Measurements from ENCODE around the gene HES3.

The HES3 gene

DNA sequence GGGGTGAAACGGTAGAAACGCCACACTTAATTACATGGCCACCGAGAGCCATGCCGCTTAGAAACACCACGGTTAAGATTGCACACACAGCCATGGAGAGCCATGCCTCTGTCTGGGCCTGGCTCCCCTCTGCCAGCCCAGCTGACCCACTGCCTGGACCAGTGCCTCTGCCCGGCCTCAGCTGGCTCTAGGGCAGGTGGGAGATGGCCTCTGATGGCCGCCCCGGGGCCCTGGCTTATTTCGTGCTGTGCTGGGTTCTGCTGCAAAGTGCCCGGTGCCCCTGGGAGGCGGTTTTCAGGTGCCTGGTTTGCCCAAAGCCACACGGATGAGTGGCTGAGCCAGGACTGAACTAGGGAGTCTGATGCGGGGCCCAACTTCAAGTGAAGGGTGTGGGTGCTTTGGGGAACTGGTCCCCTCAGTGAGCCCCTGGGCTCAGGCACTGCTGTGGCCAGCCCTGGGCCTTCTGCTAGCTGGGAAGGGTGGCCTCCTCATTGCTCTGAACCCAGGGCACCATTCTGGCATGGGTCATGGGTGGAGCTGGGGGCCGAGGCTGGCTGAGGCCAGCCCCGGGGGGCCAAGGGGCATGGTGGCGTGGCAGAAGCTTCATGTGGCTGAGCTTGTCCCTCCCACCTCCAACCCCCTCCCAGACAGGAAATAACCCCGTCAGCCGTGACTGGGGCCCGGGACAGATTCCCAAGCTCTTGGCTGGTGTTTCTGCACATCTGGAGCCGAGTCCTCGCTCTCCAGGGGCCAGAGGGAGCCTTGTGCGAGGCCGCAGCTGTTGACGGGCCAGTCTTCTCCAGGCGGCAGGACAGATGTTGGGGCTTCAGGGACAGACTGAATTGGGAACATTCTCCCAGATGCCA is 18.8 kb downstream of the HES3 start:
- DNase-seq (ENCODE audit: low read depth in 2 of 2) = no peak

DNA sequence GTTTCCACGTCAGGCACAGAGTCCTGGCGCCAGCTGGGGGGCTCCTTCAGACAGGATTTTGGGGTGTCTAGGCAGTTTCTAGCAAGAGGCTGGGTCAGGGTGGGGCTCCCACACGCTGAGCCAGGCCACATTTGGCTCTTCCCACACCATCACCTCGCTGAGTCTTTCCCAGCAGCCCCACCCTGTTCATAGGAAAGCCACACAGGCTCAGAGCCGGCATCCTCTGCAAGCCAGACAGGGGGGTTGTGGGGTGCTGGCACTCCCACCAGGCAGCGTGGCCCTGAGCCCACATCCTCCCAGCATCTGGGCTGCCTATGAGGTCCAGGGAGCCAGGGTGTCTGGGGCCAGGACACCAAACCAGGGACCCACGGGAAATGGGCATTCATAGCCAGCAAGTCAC is 19.7 kb downstream of the HES3 start:
- DNase-seq (ENCODE audit: low read depth in 2 of 2) = no peak

DNA sequence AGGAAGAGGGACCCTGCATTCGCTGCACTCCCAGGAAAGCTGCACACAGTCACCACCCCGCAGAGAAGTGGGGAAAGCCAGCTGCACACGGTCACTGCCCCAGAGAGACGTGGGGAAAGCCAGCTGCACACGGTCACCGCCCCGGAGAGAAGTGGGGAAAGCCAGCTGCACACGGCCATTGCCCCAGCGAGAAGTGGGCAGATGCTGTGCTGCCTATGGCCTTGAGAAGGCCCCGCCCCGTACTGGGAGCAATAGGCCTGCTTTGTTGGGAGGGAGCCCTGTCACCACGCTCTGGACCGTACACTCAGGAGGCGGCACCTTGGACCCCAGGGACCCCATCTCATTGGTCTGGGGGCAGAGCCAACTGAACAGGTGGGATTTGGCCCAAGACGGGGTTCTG is 21.2 kb downstream of the HES3 start:
- DNase-seq (ENCODE audit: low read depth in 2 of 2) = no peak

GRCh38 chr1:6266641-6267040 is 22.7 kb downstream of the HES3 start:
- DNase-seq (ENCODE audit: low read depth in 2 of 2) = no peak

DNA sequence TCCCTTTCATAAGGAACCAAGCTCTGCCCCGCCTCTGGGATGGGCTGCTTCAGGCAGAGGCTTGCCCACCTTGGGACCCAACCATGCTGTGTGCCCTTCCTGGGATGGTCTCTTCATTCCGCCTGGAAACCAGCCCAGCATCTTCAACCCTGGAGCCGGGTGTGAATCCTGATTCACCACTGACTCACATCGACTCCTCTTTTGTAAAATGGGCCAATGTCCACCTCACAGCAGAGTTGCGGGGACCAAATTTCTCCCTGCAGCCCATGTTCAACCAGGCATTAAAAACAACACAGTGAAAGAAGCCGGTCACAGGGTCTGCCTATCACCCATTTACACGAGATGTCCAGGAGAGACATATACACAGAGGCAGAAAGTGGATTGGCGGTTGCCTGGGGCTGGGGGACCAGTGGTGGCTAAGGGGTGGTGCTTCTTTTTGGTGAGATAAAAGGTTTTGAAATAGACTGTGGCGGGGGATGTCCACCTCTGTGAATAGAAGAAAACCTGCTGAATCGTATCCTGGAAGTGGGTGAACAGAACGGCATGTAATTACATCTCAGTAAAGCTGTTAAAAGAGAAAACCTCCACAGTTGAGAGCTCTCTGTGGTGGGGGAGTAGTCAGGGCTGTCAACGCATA is 23.8 kb downstream of the HES3 start:
- no peak for DNase-seq (ENCODE audit: low read depth in 2 of 2)

DNA sequence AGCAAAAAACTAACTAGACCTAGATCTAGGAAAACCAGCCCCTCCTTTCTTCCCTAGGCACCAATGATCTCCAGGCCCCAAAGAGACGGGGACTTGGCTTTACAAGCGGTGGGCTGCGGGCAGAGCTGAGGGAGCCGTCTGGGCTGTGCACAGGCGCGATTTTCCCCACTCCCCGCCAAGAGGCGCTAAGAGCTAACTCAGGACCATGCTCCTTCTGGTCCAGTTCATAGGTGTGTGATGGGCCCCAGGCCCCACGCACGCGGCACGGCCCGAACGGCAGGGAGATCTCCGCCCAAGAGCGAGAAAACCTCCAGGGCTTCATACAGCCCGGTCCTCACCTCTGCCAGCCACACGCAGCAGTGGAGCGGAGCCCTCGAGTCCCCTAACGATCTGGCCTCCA is 24.4 kb downstream of the HES3 start:
- no peak for DNase-seq (ENCODE audit: low read depth in 2 of 2)

DNA sequence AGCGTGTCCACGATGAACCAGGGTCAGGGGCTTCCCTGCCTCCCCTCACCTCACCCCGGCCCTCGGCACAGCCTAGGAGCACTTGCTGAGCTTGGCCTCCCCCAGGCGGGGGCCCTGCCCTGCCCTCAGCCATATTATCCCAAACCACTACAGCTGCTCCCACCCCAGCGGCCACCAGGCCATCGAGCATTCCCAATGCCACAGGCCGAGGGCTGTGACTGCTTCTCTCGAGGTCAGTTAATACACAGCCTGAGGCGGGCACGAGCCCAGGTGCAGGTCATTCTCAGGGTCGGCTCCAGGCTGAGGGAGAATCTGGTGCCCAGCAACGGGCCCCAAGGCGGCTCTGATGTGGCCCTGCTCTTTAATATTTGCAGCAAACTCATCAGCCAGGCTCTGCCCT is 25.3 kb downstream of the HES3 start:
- DNase-seq (ENCODE audit: low read depth in 2 of 2) = no peak

DNA sequence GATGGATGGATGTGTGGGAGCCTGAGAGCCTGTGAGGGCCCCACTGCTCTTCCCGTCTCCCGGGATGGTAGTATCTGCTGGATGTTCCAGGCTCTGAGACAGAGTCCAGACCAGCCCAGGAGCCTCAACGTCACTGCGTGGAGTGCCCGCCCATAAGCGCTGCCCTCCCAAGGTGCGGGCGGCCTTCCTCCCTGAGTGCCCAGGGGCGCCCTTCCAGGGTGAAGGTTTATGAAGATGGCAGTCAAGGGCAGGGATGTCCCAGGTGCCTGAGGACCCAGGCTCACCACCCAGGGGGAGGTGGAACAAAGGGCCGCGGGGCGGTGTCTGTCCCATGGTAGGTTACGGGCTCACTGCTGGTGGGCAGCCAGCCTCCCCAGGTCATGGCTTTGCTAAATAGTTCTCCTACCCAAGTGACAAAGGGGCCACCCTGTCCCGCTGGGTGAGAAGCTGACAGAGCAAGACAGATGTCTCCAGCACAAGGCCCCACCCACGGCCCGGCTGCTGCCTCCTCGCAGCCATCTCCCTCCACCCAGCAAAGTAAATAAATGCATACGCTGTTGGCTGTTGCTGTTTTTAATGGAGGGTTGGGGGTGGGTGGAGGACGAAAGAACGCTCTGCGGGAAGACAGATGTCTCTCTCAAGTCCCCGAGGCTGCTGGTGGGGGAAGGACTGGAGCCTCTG is 25.9 kb downstream of the HES3 start:
- no peak for DNase-seq (ENCODE audit: low read depth in 2 of 2)

DNA sequence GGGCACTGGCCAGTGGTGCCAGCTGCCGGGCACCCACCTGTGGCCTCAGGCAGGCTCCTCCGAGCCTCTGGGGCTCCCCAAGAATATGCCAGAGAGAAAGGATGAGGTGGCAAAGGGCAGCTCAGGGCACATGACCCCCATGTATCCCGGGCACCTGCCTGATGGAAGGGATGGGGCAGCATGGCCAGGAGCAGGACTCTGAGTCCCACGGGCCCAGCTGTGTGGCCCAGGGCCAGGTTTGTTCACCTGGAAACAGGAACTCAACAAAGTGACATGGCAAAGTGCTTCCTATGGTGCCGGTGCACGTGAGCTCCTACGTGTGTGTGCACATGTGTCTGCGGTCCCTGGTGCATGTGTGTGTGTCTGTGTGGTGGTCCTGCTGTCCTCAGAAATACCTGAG is 26.4 kb downstream of the HES3 start:
- DNase-seq (ENCODE audit: low read depth in 2 of 2) = no peak

- no peak for DNase-seq (ENCODE audit: low read depth in 2 of 2)
Measured at GRCh38 chr1:6271006-6271405, 27.0 kb downstream of the HES3 start.

DNA sequence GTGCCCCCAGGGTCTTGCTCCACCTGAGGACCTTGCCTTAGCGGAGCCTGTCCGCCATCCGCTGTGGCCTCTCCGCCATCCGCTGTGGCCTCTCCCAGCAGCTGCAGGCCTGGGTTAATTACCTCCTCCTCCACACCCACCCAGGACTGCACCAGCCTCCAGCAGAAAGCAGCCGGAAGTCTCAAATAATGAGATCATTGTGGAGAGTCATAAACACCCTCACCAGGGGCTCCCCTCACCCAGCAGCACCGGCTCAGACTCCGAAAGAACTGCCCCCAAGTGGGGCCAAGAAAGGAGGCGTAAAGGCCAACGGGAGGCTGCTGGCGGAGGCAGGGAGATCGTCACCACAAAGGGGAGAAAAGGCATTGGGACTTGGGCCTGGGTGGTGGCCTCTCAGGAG is 27.6 kb downstream of the HES3 start:
- no peak for DNase-seq (ENCODE audit: low read depth in 2 of 2)

- DNase-seq (ENCODE audit: low read depth in 2 of 2) = no peak
Measured at GRCh38 chr1:6272452-6272851, 28.5 kb downstream of the HES3 start.

GRCh38 chr1:6272868-6273267 is 28.9 kb downstream of the HES3 start:
- no peak for DNase-seq (ENCODE audit: low read depth in 2 of 2)

DNA sequence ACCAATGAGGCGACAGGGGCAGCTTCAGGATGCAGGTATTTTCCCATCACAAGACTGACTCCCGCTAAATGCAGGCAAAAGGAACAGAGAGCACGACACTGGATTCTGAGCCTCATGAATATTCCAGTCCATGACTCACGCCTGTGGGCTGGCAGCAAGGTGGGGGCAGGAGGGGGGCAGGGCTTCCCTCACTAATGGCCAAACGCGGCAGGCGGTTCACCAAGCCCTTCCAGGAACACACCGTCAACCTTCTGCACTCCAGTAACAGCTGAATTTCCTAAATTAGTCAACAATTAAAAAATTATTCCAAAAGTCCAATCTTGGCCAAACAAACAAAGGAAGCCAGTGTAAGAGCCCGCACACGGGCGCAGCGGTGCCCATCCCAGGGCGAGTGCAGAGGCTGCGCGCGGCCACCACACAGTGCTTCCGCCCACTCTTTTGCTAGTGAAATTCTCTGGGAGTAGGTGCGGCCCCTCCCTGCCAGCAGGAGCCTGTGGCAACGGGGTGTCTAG is 29.5 kb downstream of the HES3 start:
- DNase-seq (ENCODE audit: low read depth in 2 of 2) = no peak

GRCh38 chr1:6274102-6274501 is 30.1 kb downstream of the HES3 start:
- no peak for DNase-seq (ENCODE audit: low read depth in 2 of 2)

- no peak for DNase-seq (ENCODE audit: low read depth in 2 of 2)
Measured at GRCh38 chr1:6274622-6275139, 30.7 kb downstream of the HES3 start.

GRCh38 chr1:6275826-6276782 is 32.1 kb downstream of the HES3 start:
- no peak for DNase-seq (ENCODE audit: low read depth in 2 of 2)

- no peak for DNase-seq (ENCODE audit: low read depth in 2 of 2)
Measured at GRCh38 chr1:6276811-6277555, 33.0 kb downstream of the HES3 start.

- DNase-seq (ENCODE audit: low read depth in 2 of 2) = no peak
Measured at GRCh38 chr1:6278263-6278662, 34.3 kb downstream of the HES3 start.

- no peak for DNase-seq (ENCODE audit: low read depth in 2 of 2)
Measured at GRCh38 chr1:6279066-6279465, 35.1 kb downstream of the HES3 start.
